ENCODE data around the gene VCY1B.
"Not testable (repeated sequence)": the region's sequence is repeated elsewhere in the genome, so short reads cannot be mapped to it uniquely, and the experiment has no call there.

The VCY1B gene

DNA sequence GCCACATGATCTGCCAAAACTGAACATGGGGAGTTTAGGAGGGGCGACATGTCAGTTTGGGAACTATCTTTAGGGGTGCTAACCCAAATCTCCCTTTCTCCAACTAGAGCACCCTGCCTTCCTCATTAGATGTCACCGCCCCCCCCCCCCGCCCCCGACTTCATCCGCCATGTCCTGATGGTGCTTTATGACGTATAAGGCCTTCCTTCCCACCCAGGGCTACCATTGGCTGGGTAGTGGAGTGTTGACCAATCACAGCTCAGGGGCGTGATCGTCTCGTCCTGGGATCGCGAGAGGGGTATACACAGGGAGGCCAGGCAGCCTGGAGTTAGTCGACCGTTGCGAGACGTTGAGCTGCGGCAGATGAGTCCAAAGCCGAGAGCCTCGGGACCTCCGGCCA lies at the start of gene VCY1B:
Gene VCY1B (plus strand): TSS at position 301 of the 400 bp plus-strand sequence. CDS start 63 bp downstream, at position 364.
- not testable (repeated sequence) for DNase-seq (ENCODE audit: low read depth)

DNA sequence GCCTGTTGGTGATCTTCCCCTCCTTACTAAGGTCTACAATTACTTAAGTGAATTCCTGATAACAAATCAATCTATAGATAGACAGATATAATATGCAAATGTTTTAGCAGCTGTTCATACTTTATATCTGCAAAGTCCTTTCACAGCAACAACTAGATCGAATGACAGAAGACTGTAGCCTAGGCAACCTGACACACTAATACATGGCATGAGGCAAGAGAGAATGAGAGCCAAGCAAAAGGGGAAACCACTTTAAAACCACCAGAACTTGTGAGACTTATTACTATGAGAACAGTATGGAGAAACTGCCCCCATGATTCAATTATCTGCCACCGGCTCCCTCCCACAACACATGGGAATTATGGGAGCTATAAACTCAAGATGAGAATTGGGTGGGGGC lies 44.1 kb upstream of the VCY1B start:
- not testable (repeated sequence) for DNase-seq (ENCODE audit: low read depth)

GRCh38 chrY:14030395-14030794 lies 25.6 kb upstream of the VCY1B start:
- not testable (repeated sequence) for DNase-seq (ENCODE audit: low read depth)

DNA sequence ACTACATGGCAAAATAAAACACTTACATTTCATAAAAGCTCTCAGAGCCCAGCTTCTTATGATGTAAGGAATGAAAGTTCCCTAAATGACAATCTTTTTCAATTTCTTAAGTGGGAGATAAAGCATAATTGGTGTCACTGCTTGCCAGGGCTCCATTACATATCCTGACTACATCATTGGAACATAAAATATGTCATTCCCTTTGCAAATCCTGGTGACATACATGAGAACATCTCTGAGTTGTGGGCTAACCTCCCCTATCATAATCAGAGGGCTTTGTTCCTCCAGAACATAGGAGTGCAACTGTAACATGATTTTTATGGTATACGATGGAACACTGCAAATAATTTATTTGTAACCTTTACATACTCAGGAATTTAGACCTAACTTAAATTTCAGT lies 29.9 kb downstream of the VCY1B start:
- no peak for DNase-seq (ENCODE audit: low read depth)

Measured in HS-5 (cell line).